ENCODE results near the gene TACC2. TPM values are rescaled to one million over a fixed set of nuclear protein-coding genes. Genes with fewer than 3 reads are reported as not detected.

Gene TACC2
- total and polyA plus RNA-seq, 5 donors from 2014 or later: not detected

- Mint-ChIP-seq H3K4me3 (no peak overlapping the region), H3K27me3 (peaks cover 13% of the 10 kb centered on the region), H3K27ac (no peak overlapping the region), H3K9me3 (no peaks in the 10 kb centered on the region), H3K4me1 (no peaks in the 10 kb centered on the region), H3K36me3 (no peaks in the 10 kb centered on the region)
- no peak for DNase-seq
- Histone ChIP-seq H3K4me1 (ENCODE audit: control insufficient read depth, insufficient read depth, low read length, poor library complexity, severe bottlenecking) (no peaks in the 10 kb centered on the region), H3K27ac (ENCODE audit: insufficient read depth, low read length, poor library complexity, severe bottlenecking) (no peak overlapping the region), H3K27me3 (ENCODE audit: control insufficient read depth, insufficient read depth, low read length) (peaks cover 2% of the 10 kb centered on the region), H3K4me3 (ENCODE audit: low read depth, low read length) (no peak overlapping the region), H3K9me3 (ENCODE audit: control insufficient read depth in 2 of 2, low read length in 2 of 2) (no peaks in the 10 kb centered on the region), H3K36me3 (ENCODE audit: control insufficient read depth, insufficient read depth, low read length) (no peaks in the 10 kb centered on the region)
- ATAC-seq (ENCODE audit: low read depth in 2 of 2): no peak
Measured at GRCh38 chr10:122229666-122230065, 240.7 kb downstream of the TACC2 start.

DNA sequence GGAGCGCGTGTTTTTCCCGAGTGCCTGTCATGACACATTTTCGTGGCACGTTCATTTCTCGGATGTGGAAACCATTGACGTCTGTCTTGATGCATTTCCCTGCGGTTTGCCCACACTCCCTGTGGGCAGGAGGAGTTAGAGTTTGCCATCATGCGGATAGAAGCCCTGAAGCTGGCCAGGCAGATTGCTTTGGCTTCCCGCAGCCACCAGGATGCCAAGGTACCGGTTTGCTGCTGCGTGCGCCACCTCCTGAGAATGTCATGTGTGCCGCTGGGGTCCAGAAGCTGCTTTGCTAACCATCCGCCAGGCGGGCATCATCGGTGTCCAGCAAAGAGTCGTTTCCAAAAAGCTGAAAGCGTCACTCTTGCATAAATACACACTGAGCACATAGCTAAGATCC is 241.3 kb downstream of the TACC2 start:
- no peak overlapping the region for H3K4me3 ChIP-seq (ENCODE audit: low read depth, low read length)
- H3K27ac ChIP-seq (ENCODE audit: insufficient read depth, low read length, poor library complexity, severe bottlenecking): no peak overlapping the region
- DNase-seq: no peak
- no peaks in the 10 kb centered on the region for H3K4me1 ChIP-seq (ENCODE audit: control insufficient read depth, insufficient read depth, low read length, poor library complexity, severe bottlenecking)
- H3K36me3 ChIP-seq (ENCODE audit: control insufficient read depth, insufficient read depth, low read length): no peaks in the 10 kb centered on the region
- H3K27me3 ChIP-seq (ENCODE audit: control insufficient read depth, insufficient read depth, low read length): no peaks in the 10 kb centered on the region
- no peaks in the 10 kb centered on the region for H3K36me3 Mint-ChIP-seq
- no peak overlapping the region for H3K4me3 Mint-ChIP-seq
- no peaks in the 10 kb centered on the region for H3K9me3 Mint-ChIP-seq
- H3K9me3 ChIP-seq (ENCODE audit: control insufficient read depth in 2 of 2, low read length in 2 of 2): no peaks in the 10 kb centered on the region
- no peaks in the 10 kb centered on the region for H3K4me1 Mint-ChIP-seq
- no peak for ATAC-seq (ENCODE audit: low read depth in 2 of 2)
- peaks cover 8% of the 10 kb centered on the region for H3K27me3 Mint-ChIP-seq
- H3K27ac Mint-ChIP-seq: no peak overlapping the region

- Histone ChIP-seq H3K4me1 (ENCODE audit: control insufficient read depth, insufficient read depth, low read length, poor library complexity, severe bottlenecking) (no peaks in the 10 kb centered on the region), H3K27me3 (ENCODE audit: control insufficient read depth, insufficient read depth, low read length) (no peaks in the 10 kb centered on the region), H3K9me3 (ENCODE audit: control insufficient read depth in 2 of 2, low read length in 2 of 2) (no peaks in the 10 kb centered on the region), H3K36me3 (ENCODE audit: control insufficient read depth, insufficient read depth, low read length) (no peaks in the 10 kb centered on the region), H3K27ac (ENCODE audit: insufficient read depth, low read length, poor library complexity, severe bottlenecking) (no peak overlapping the region), H3K4me3 (ENCODE audit: low read depth, low read length) (no peak overlapping the region)
- no peaks in the 10 kb centered on the region for H3K4me1 Mint-ChIP-seq
- H3K4me3 Mint-ChIP-seq: no peak overlapping the region
- H3K9me3 Mint-ChIP-seq: no peaks in the 10 kb centered on the region
- ATAC-seq (ENCODE audit: low read depth in 2 of 2) (no peak), DNase-seq (no peak)
- peaks cover 5% of the 10 kb centered on the region for H3K27me3 Mint-ChIP-seq
- H3K36me3 Mint-ChIP-seq: no peaks in the 10 kb centered on the region
- no peak overlapping the region for H3K27ac Mint-ChIP-seq
Measured at GRCh38 chr10:122232769-122233168, 243.8 kb downstream of the TACC2 start.

- Histone ChIP-seq H3K27ac (ENCODE audit: insufficient read depth, low read length, poor library complexity, severe bottlenecking) (no peak overlapping the region), H3K4me3 (ENCODE audit: low read depth, low read length) (no peak overlapping the region), H3K9me3 (ENCODE audit: control insufficient read depth in 2 of 2, low read length in 2 of 2) (no peaks in the 10 kb centered on the region), H3K27me3 (ENCODE audit: control insufficient read depth, insufficient read depth, low read length) (no peaks in the 10 kb centered on the region), H3K4me1 (ENCODE audit: control insufficient read depth, insufficient read depth, low read length, poor library complexity, severe bottlenecking) (no peaks in the 10 kb centered on the region), H3K36me3 (ENCODE audit: control insufficient read depth, insufficient read depth, low read length) (no peaks in the 10 kb centered on the region)
- H3K27ac Mint-ChIP-seq: no peak overlapping the region
- H3K27me3 Mint-ChIP-seq: peaks cover 5% of the 10 kb centered on the region
- DNase-seq: no peak
- ATAC-seq (ENCODE audit: low read depth in 2 of 2): no peak
- no peaks in the 10 kb centered on the region for H3K9me3 Mint-ChIP-seq
- no peaks in the 10 kb centered on the region for H3K36me3 Mint-ChIP-seq
- no peaks in the 10 kb centered on the region for H3K4me1 Mint-ChIP-seq
- no peak overlapping the region for H3K4me3 Mint-ChIP-seq
Measured at GRCh38 chr10:122233857-122234348, 244.9 kb downstream of the TACC2 start.

GRCh38 chr10:122234416-122234815 is 245.5 kb downstream of the TACC2 start:
- ATAC-seq (ENCODE audit: low read depth in 2 of 2): no peak
- Mint-ChIP-seq H3K4me1 (no peaks in the 10 kb centered on the region), H3K27me3 (peaks cover 5% of the 10 kb centered on the region), H3K36me3 (no peaks in the 10 kb centered on the region), H3K27ac (no peak overlapping the region), H3K9me3 (no peaks in the 10 kb centered on the region), H3K4me3 (no peak overlapping the region)
- H3K4me1 ChIP-seq (ENCODE audit: control insufficient read depth, insufficient read depth, low read length, poor library complexity, severe bottlenecking): no peaks in the 10 kb centered on the region
- H3K27me3 ChIP-seq (ENCODE audit: control insufficient read depth, insufficient read depth, low read length): no peaks in the 10 kb centered on the region
- H3K4me3 ChIP-seq (ENCODE audit: low read depth, low read length): no peak overlapping the region
- no peaks in the 10 kb centered on the region for H3K9me3 ChIP-seq (ENCODE audit: control insufficient read depth in 2 of 2, low read length in 2 of 2)
- no peaks in the 10 kb centered on the region for H3K36me3 ChIP-seq (ENCODE audit: control insufficient read depth, insufficient read depth, low read length)
- H3K27ac ChIP-seq (ENCODE audit: insufficient read depth, low read length, poor library complexity, severe bottlenecking): no peak overlapping the region
- no peak for DNase-seq

DNA sequence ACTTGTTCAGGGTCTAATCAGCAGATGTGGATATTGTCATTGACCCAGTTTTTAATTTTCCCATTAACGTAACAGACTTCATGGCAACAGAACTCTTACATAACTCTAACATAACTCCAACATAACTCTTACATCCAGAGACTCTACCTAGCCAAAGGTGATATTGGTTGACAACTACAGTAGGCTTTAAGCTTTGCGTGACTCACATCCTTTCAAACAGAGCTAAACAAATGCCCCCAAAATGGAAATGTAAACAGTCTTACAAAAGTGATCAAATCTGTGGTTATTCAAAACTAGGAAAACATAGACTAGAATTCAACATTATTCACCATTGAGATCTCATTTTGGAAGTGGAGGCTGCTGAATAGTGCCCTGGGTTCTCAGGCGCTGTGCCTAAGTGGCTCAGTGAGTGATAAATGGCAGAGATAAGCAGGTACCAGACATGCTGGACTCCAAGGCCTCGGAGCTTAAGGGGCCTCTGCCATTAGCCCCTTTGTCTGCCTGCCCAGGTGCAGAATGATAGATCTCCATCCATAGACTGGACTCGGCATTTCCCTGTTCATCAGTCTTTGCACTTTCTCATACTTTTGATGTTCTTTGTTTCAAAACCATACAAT is 247.8 kb downstream of the TACC2 start:
- no peaks in the 10 kb centered on the region for H3K4me1 ChIP-seq (ENCODE audit: control insufficient read depth, insufficient read depth, low read length, poor library complexity, severe bottlenecking)
- Mint-ChIP-seq H3K4me1 (no peaks in the 10 kb centered on the region), H3K36me3 (no peaks in the 10 kb centered on the region), H3K27me3 (no peaks in the 10 kb centered on the region), H3K27ac (no peak overlapping the region), H3K4me3 (no peak overlapping the region), H3K9me3 (no peaks in the 10 kb centered on the region)
- H3K27ac ChIP-seq (ENCODE audit: insufficient read depth, low read length, poor library complexity, severe bottlenecking): no peak overlapping the region
- H3K4me3 ChIP-seq (ENCODE audit: low read depth, low read length): no peak overlapping the region
- no peaks in the 10 kb centered on the region for H3K27me3 ChIP-seq (ENCODE audit: control insufficient read depth, insufficient read depth, low read length)
- no peaks in the 10 kb centered on the region for H3K36me3 ChIP-seq (ENCODE audit: control insufficient read depth, insufficient read depth, low read length)
- H3K9me3 ChIP-seq (ENCODE audit: control insufficient read depth in 2 of 2, low read length in 2 of 2): no peaks in the 10 kb centered on the region
- no peak for DNase-seq
- ATAC-seq (ENCODE audit: low read depth in 2 of 2): no peak

GRCh38 chr10:122237331-122237990 is 248.5 kb downstream of the TACC2 start:
- Mint-ChIP-seq H3K36me3 (no peaks in the 10 kb centered on the region), H3K27me3 (no peaks in the 10 kb centered on the region), H3K4me3 (no peak overlapping the region), H3K9me3 (no peaks in the 10 kb centered on the region), H3K27ac (no peak overlapping the region), H3K4me1 (no peaks in the 10 kb centered on the region)
- ATAC-seq (ENCODE audit: low read depth in 2 of 2): no peak
- no peak overlapping the region for H3K4me3 ChIP-seq (ENCODE audit: low read depth, low read length)
- H3K4me1 ChIP-seq (ENCODE audit: control insufficient read depth, insufficient read depth, low read length, poor library complexity, severe bottlenecking): no peaks in the 10 kb centered on the region
- no peak for DNase-seq
- no peak overlapping the region for H3K27ac ChIP-seq (ENCODE audit: insufficient read depth, low read length, poor library complexity, severe bottlenecking)
- no peaks in the 10 kb centered on the region for H3K36me3 ChIP-seq (ENCODE audit: control insufficient read depth, insufficient read depth, low read length)
- H3K9me3 ChIP-seq (ENCODE audit: control insufficient read depth in 2 of 2, low read length in 2 of 2): no peaks in the 10 kb centered on the region
- no peaks in the 10 kb centered on the region for H3K27me3 ChIP-seq (ENCODE audit: control insufficient read depth, insufficient read depth, low read length)
